K562 (cell line): Measurements from ENCODE around the gene PPM1H. TPM values are rescaled to one million over a fixed set of nuclear protein-coding genes. Genes with fewer than 3 reads are reported as not detected.

ENCODE experiments used
- ATAC-seq: fragments of 200-7000 bp; cut with Tn5 transposase; 3 replicates; pipeline ENCODE4 v1.9.1; 2020; ENCODE audit warnings: moderate library complexity
- BruUV-seq: library from RNA; stranded (reverse); fragments of 400-500 nt; replicated peaks from 2 replicates; lab custom pipeline; 2021; lab: Mats Ljungman, UMichigan
- CTCF ChIA-PET: fragments of 300-600 bp; formaldehyde crosslinking; extraction: SDS; loops from one replicate; lab custom pipeline; 2021; ENCODE audit warnings: low intra/inter-chr PET ratio; lab: Yijun Ruan, JAX
- POLR2A ChIA-PET: fragments of 300-600, 350-650 bp; sonication (Branson Sonifier 250); formaldehyde crosslinking; extraction: SDS; loops from one replicate; lab custom pipeline; 2021; ENCODE audit warnings: antibody characterized with exemption, inconsistent platforms; lab: Yijun Ruan, JAX
- DNase-seq, 4 experiments: peaks; one replicate each; pipeline versions ENCODE4 v3.0.0 to v3.0.0-alpha.2; 2011 to 2018; ENCODE audit warnings: low spot score in 3 of 4, mixed read lengths in 3 of 4; ENCODE audit errors: extremely low read depth in 1 of 4
- FAIRE-seq: peaks from 2 replicates; lab custom pipeline; 2011; peaks lifted over from hg19 to GRCh38; lab: Jason Lieb, UNC
- H2AFZ ChIP-seq: 2 replicates; pipeline ENCODE4 v1.6.0; 2011; ENCODE audit warnings: low read depth, low read length, control low read depth, inconsistent platforms
- H3K27ac ChIP-seq: fragments of 200-600 bp; 3 replicates; pipeline ENCODE4 v1.8.0; 2011; ENCODE audit warnings: low read depth, mild to moderate bottlenecking, control low read depth, inconsistent platforms, low read length, moderate library complexity, mixed read lengths; ENCODE audit errors: extremely low read depth
- H3K27me3 ChIP-seq, 2 experiments: fragments of 300-600 bp in 1 of 2; 2 replicates in 1 of 2; 3 replicates in 1 of 2; pipeline versions ENCODE4 v1.6.0 to v1.8.0; 2011; ENCODE audit warnings: inconsistent platforms in 2 of 2, low read length in 2 of 2, mild to moderate bottlenecking in 1 of 2, mixed read lengths in 1 of 2, moderate library complexity in 1 of 2; ENCODE audit not compliant: control insufficient read depth in 2 of 2, insufficient read depth in 2 of 2
- H3K36me3 ChIP-seq: fragments of 300-600 bp; 3 replicates; pipeline ENCODE4 v1.8.0; 2011; ENCODE audit warnings: mild to moderate bottlenecking, low read length, inconsistent platforms; ENCODE audit not compliant: control insufficient read depth, insufficient read depth
- H3K4me1 ChIP-seq, 2 experiments: fragments of 200-600 bp in 1 of 2; replicated peaks in 1 of 2; 2 replicates in 1 of 2; 3 replicates in 1 of 2; pipeline versions ENCODE4 v1.5.1 to v1.8.0; 2011; ENCODE audit warnings: inconsistent platforms in 2 of 2, low read length in 2 of 2, mild to moderate bottlenecking in 1 of 2, mixed read lengths in 1 of 2, moderate library complexity in 1 of 2; ENCODE audit not compliant: control insufficient read depth in 2 of 2, insufficient read depth in 2 of 2
- H3K4me2 ChIP-seq: 2 replicates; pipeline ENCODE4 v1.6.1; 2011; ENCODE audit warnings: low read length, control low read depth, inconsistent platforms, mixed read lengths; ENCODE audit not compliant: insufficient read depth
- H3K4me3 ChIP-seq: fragments of 200-600 bp; sonication (generic), shearing (Covaris generic); 2 replicates; pipeline ENCODE4 v1.5.1; 2016; ENCODE audit warnings: control low read depth, inconsistent platforms
- H3K79me2 ChIP-seq: fragments of 200-600 bp; 3 replicates; pipeline ENCODE4 v1.8.0; 2011; ENCODE audit warnings: low read length, inconsistent platforms; ENCODE audit not compliant: control insufficient read depth, insufficient read depth
- H3K9ac ChIP-seq, 2 experiments: 2 replicates each; pipeline versions ENCODE4 v1.6.0 to v1.6.1; 2011; ENCODE audit warnings: low read depth in 2 of 2, low read length in 2 of 2, control low read depth in 1 of 2, inconsistent platforms in 1 of 2, mild to moderate bottlenecking in 1 of 2, mixed read lengths in 1 of 2; ENCODE audit not compliant: insufficient read depth in 1 of 2
- H3K9me1 ChIP-seq: one replicate; pipeline ENCODE4 v1.6.0; 2011; ENCODE audit warnings: inconsistent platforms, mild to moderate bottlenecking, low read length, moderate library complexity; ENCODE audit not compliant: control insufficient read depth, insufficient read depth
- H3K9me3 ChIP-seq: replicated peaks from 2 replicates; pipeline ENCODE4 v1.5.1; 2011; ENCODE audit warnings: low read depth, low read length, inconsistent platforms; ENCODE audit not compliant: control insufficient read depth, insufficient read depth
- H4K20me1 ChIP-seq: replicated peaks from 2 replicates; pipeline ENCODE4 v1.6.1; 2011; ENCODE audit warnings: low read length, inconsistent platforms, mixed read lengths; ENCODE audit not compliant: control insufficient read depth, insufficient read depth
- GABPB1 ChIP-seq: sonication (generic); formaldehyde crosslinking; IDR thresholded peaks from 2 replicates; pipeline ENCODE4 v1.8.0; 2022; ENCODE audit warnings: mild to moderate bottlenecking, missing genetic modification reagents
- NCOA2 ChIP-seq, 2 experiments: fragments of 450-650 bp; IDR thresholded peaks; 2 replicates each; pipeline ENCODE4 v1.6.1; 2018; ENCODE audit warnings: mild to moderate bottlenecking in 2 of 2, moderate library complexity in 1 of 2; ENCODE audit not compliant: partially characterized antibody in 2 of 2
- PURB ChIP-seq: sonication (generic); formaldehyde crosslinking; IDR thresholded peaks from 2 replicates; pipeline ENCODE4 v1.9.0; 2021; ENCODE audit warnings: low read depth, mild to moderate bottlenecking, missing genetic modification reagents
- SAP30 ChIP-seq: fragments of 200-600 bp; sonication (generic); IDR thresholded peaks from 2 replicates; pipeline ENCODE4 v1.6.1; 2012; ENCODE audit warnings: borderline replicate concordance, low read depth, mild to moderate bottlenecking, moderate library complexity, low read length, control low read depth, inconsistent platforms; ENCODE audit not compliant: insufficient read depth, poor library complexity, severe bottlenecking
- SIRT6 ChIP-seq: IDR thresholded peaks from one replicate; pipeline ENCODE4 v1.6.1; 2012; ENCODE audit warnings: low read depth, mild to moderate bottlenecking, control low read depth, inconsistent platforms, low read length, moderate library complexity
- SMARCA5 ChIP-seq: fragments of 450-650 bp; IDR thresholded peaks from 2 replicates; pipeline ENCODE4 v1.6.1; 2016
- SP2 ChIP-seq: IDR thresholded peaks from 2 replicates; pipeline ENCODE4 v1.6.1; 2011; ENCODE audit warnings: mild to moderate bottlenecking, low read depth, low read length, moderate library complexity; ENCODE audit not compliant: poor library complexity, severe bottlenecking; ENCODE audit errors: extremely low read depth
- TCFL5 ChIP-seq: fragments of 250-450 bp; sonication (Bioruptor Pico); conservative IDR thresholded peaks from 2 replicates; pipeline ENCODE4 v1.6.1; 2021; ENCODE audit warnings: mild to moderate bottlenecking, moderate library complexity, matching md5 sums
- YBX1 ChIP-seq: fragments of 450-650 bp; IDR thresholded peaks from 2 replicates; pipeline ENCODE4 v1.7.1; 2016; ENCODE audit warnings: mild to moderate bottlenecking
- ZNF184 ChIP-seq: sonication (generic); formaldehyde crosslinking; IDR thresholded peaks from 2 replicates; pipeline ENCODE4 v1.5.0; 2020; ENCODE audit warnings: missing genetic modification reagents
- ZNF766 ChIP-seq: fragments of 200-800 bp; sonication (Bioruptor generic); conservative IDR thresholded peaks from 2 replicates; pipeline ENCODE4 v1.6.1; 2016; ENCODE audit warnings: missing genetic modification characterization, missing compliant biosample characterization
- WGBS: fragments of 100-300 bp; shearing (Covaris generic); methylation state at CpG from one replicate; pipeline ENCODE4 v1.1.6; 2016; ENCODE audit warnings: low coverage, mixed read lengths; ENCODE audit not compliant: insufficient coverage; ENCODE audit errors: missing lambda C conversion rate; 5-methylcytosine and 5-hydroxymethylcytosine counted together
- in situ Hi-C: fragments of 300-500 bp; cut with MboI; formaldehyde crosslinking; loops from 4 replicates; pipeline ENCODE4 v1.15.0; 2018; ENCODE audit warnings: inconsistent platforms, mixed read lengths
- intact Hi-C: fragments of 100-400 bp; cut with micrococcal nuclease; formaldehyde crosslinking; loops from 2 replicates; pipeline ENCODE4 v1.14.2; 2022
- polyA plus RNA-seq, 8 experiments: library from polyadenylated mRNA; depleted of rRNA in 4 of 8; stranded (reverse) in 5 of 8; unstranded in 3 of 8; fragments of >200 nt; fragmentation: Nextera tagmentation in 2 of 8; fragmentation: Illumina TruSeq in 1 of 8; extraction: Ambion mirVana in 2 of 8; extraction: Trizol in 1 of 8; gene quantifications; 2 replicates each; pipeline versions ENCODE4 v1.2.1 to v1.2.3, GENCODE V29; 2011 to 2014; ENCODE audit warnings: inconsistent platforms in 1 of 8, missing spikeins in 1 of 8
- total RNA-seq, 7 experiments: library from RNA; depleted of rRNA in 6 of 7; stranded (reverse); fragments of >200 nt in 6 of 7; fragmentation: Illumina TruSeq in 2 of 7; extraction: Trizol in 2 of 7; gene quantifications; 2 replicates each; pipeline versions ENCODE4 v1.2.1 to v1.2.3, GENCODE V29; 2011 to 2021; ENCODE audit warnings: low replicate concordance in 1 of 7
- TF ChIP-seq, protein P1 (sequence below): fragments of 250-450 bp; sonication (Bioruptor Pico); IDR thresholded peaks from 2 replicates; pipeline ENCODE4 v1.4.0; 2020; ENCODE audit warnings: mild to moderate bottlenecking, moderate library complexity
- TF ChIP-seq, protein P2 (sequence below): sonication (generic); formaldehyde crosslinking; IDR thresholded peaks from 2 replicates; pipeline ENCODE4 v1.8.1; 2023; ENCODE audit warnings: mild to moderate bottlenecking, missing genetic modification reagents, moderate library complexity
- TF ChIP-seq, protein P3 (sequence below): sonication (generic); formaldehyde crosslinking; IDR thresholded peaks from 2 replicates; pipeline ENCODE4 v1.8.0; 2022; ENCODE audit warnings: missing genetic modification reagents, mild to moderate bottlenecking, borderline replicate concordance
- TF ChIP-seq, protein P4 (sequence below): sonication (generic); IDR thresholded peaks from 2 replicates; pipeline ENCODE4 v1.6.1; 2016

Gene PPM1H
- total and polyA plus RNA-seq, 9 of the 15 experiments (the other 6 are each of a cell fraction or from before 2014, with no cell fraction given): 5.3 to 29.3 (median 11.3) TPM

DNA sequence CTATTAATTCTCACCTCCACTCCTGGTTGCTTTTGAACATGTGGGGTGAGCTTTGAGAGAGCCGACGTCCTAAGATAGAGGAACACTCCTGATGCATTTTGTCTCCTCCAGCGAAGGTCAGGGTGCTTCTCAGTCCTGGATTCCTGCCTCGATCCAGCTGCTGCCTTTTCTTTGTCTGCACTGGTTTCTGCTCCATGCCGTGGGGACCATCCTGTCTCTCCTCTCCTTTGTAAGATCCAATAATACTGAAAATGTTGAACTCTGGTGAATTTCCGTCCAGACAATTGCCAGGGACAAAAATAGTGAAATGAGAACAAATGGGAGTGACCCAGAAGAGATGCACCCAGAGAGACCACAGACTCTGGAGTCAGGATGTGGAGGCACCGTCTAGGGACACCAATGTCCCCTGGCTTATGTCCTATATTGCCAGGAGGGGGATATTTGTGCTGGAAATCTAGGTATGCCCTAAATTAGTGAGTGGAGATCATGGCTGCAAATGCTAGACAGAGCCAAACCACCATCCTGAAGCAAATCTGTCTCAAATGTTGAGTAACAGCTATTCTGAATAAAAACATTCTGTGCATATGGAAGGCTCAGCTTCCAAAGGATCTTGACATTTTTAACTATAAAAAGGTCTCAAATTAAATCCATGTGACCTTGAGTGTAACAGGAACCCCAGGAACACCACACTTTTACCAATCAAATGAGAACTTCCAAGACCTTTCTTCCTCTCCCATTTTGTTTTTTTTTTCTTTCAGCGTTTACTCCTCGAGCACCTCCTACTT lies 170.9 kb downstream of the PPM1H start:
- no peaks in the 10 kb centered on the region for H3K79me2 ChIP-seq
- in situ Hi-C loops (no loop called here), intact Hi-C loops (no loop called here)
- H3K9ac ChIP-seq: no peak overlapping the region
- 0 out of 2 replicates have a peak, but pooled peaks cover 4% of the 10 kb centered on the region for H4K20me1 ChIP-seq
- ChIA-PET POLR2A (interaction anchor here (1.6 kb wide), 1 partner anchor 10 kb away, joined by 7 read pairs; no protein-coding TSS in a partner anchor), CTCF (no interaction called here)
- no TSS peak for BruUV-seq
- H3K9me1 ChIP-seq: no peaks in the 10 kb centered on the region
- 54% methylated on average over 9 of the region's 9 CpGs for WGBS
- H3K4me2 ChIP-seq: no peak overlapping the region
- no peak overlapping the region for H3K4me3 ChIP-seq
- no peak for ATAC-seq
- no peak overlapping the region for H3K27ac ChIP-seq
- no peaks in the 10 kb centered on the region for H3K9me3 ChIP-seq
- peaks cover 0 to 7% of the 10 kb centered on the region in 2 experiments; a peak in 3 of 5 replicates for H3K4me1 ChIP-seq
- no peak for FAIRE-seq
- no peaks in the 10 kb centered on the region for H3K36me3 ChIP-seq
- no peak overlapping the region for H2AFZ ChIP-seq
- DNase-seq: no peak
- peaks cover 0 to 3% of the 10 kb centered on the region in 2 experiments; a peak in 1 of 5 replicates for H3K27me3 ChIP-seq
- no peak for TF ChIP-seq YBX1
- no peak for TF ChIP-seq SMARCA5
- no peak for TF ChIP-seq GABPB1
- TF ChIP-seq SIRT6: no peak
- no peak for TF ChIP-seq ZNF184 (CRISPR knock-in tag)
- no peak for TF ChIP-seq SP2
- no peak for TF ChIP-seq TCFL5 (CRISPR knock-in tag)
- no peak for TF ChIP-seq SAP30
- TF ChIP-seq, protein P1, sequence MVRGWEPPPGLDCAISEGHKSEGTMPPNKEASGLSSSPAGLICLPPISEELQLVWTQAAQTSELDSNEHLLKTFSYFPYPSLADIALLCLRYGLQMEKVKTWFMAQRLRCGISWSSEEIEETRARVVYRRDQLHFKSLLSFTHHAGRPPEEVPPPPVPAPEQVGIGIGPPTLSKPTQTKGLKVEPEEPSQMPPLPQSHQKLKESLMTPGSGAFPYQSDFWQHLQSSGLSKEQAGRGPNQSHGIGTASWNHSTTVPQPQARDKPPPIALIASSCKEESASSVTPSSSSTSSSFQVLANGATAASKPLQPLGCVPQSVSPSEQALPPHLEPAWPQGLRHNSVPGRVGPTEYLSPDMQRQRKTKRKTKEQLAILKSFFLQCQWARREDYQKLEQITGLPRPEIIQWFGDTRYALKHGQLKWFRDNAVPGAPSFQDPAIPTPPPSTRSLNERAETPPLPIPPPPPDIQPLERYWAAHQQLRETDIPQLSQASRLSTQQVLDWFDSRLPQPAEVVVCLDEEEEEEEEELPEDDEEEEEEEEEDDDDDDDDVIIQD (CRISPR knock-in tag): no peak
- TF ChIP-seq, protein P2, sequence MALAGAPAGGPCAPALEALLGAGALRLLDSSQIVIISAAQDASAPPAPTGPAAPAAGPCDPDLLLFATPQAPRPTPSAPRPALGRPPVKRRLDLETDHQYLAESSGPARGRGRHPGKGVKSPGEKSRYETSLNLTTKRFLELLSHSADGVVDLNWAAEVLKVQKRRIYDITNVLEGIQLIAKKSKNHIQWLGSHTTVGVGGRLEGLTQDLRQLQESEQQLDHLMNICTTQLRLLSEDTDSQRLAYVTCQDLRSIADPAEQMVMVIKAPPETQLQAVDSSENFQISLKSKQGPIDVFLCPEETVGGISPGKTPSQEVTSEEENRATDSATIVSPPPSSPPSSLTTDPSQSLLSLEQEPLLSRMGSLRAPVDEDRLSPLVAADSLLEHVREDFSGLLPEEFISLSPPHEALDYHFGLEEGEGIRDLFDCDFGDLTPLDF (CRISPR knock-in tag): no peak
- TF ChIP-seq, protein P3, sequence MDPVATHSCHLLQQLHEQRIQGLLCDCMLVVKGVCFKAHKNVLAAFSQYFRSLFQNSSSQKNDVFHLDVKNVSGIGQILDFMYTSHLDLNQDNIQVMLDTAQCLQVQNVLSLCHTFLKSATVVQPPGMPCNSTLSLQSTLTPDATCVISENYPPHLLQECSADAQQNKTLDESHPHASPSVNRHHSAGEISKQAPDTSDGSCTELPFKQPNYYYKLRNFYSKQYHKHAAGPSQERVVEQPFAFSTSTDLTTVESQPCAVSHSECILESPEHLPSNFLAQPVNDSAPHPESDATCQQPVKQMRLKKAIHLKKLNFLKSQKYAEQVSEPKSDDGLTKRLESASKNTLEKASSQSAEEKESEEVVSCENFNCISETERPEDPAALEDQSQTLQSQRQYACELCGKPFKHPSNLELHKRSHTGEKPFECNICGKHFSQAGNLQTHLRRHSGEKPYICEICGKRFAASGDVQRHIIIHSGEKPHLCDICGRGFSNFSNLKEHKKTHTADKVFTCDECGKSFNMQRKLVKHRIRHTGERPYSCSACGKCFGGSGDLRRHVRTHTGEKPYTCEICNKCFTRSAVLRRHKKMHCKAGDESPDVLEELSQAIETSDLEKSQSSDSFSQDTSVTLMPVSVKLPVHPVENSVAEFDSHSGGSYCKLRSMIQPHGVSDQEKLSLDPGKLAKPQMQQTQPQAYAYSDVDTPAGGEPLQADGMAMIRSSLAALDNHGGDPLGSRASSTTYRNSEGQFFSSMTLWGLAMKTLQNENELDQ (CRISPR knock-in tag): no peak
- no peak for TF ChIP-seq NCOA2 (IDR thresholded peaks at IDR 0.05; ENCODE audit: partially characterized antibody in 2 of 2)
- no peak for TF ChIP-seq ZNF766
- TF ChIP-seq, protein P4, sequence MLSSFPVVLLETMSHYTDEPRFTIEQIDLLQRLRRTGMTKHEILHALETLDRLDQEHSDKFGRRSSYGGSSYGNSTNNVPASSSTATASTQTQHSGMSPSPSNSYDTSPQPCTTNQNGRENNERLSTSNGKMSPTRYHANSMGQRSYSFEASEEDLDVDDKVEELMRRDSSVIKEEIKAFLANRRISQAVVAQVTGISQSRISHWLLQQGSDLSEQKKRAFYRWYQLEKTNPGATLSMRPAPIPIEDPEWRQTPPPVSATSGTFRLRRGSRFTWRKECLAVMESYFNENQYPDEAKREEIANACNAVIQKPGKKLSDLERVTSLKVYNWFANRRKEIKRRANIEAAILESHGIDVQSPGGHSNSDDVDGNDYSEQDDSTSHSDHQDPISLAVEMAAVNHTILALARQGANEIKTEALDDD: no peak
- no peak for TF ChIP-seq PURB
